Urothelium cell line (cell line): ENCODE data around the gene NFATC1.

Source experiments
- DNase-seq: peaks from one replicate; pipeline ENCODE4 v3.0.0; 2011; ENCODE audit warnings: low spot score, mixed read lengths
- FAIRE-seq: peaks from 2 replicates; lab custom pipeline; 2011; peaks lifted over from hg19 to GRCh38; lab: Jason Lieb, UNC

NFATC1 gene

GRCh38 chr18:79453816-79454735, 58.3 kb downstream of the NFATC1 start:
- FAIRE-seq (no peak), DNase-seq (no peak)

GRCh38 chr18:79455261-79455660, 59.5 kb downstream of the NFATC1 start:
- DNase-seq: no peak
- no peak for FAIRE-seq

- FAIRE-seq: no peak
- DNase-seq: no peak
Measured at GRCh38 chr18:79456105-79456980, 60.6 kb downstream of the NFATC1 start.

GRCh38 chr18:79457239-79457638, 61.5 kb downstream of the NFATC1 start:
- FAIRE-seq (no peak), DNase-seq (no peak)

GRCh38 chr18:79457652-79458051, 61.9 kb downstream of the NFATC1 start:
- FAIRE-seq (no peak), DNase-seq (no peak)

- FAIRE-seq (no peak), DNase-seq (peak; percentile 95)
Measured at GRCh38 chr18:79458131-79458838, 62.6 kb downstream of the NFATC1 start.

GRCh38 chr18:79458917-79459803, 63.4 kb downstream of the NFATC1 start:
- FAIRE-seq (no peak), DNase-seq (no peak)

- DNase-seq (no peak), FAIRE-seq (no peak)
Measured at GRCh38 chr18:79459946-79460480, 64.3 kb downstream of the NFATC1 start.

GRCh38 chr18:79460481-79461300, 65.0 kb downstream of the NFATC1 start:
- no peak for FAIRE-seq
- no peak for DNase-seq

- FAIRE-seq (no peak), DNase-seq (no peak)
Measured at GRCh38 chr18:79461627-79462026, 65.9 kb downstream of the NFATC1 start.

GRCh38 chr18:79463424-79463960, 67.8 kb downstream of the NFATC1 start:
- peak; percentile 44 for FAIRE-seq
- no peak for DNase-seq

- no peak for DNase-seq
- no peak for FAIRE-seq
Measured at GRCh38 chr18:79465392-79465991, 69.8 kb downstream of the NFATC1 start.

GRCh38 chr18:79466591-79466990, 70.9 kb downstream of the NFATC1 start:
- FAIRE-seq (no peak), DNase-seq (no peak)

GRCh38 chr18:79467126-79467525, 71.4 kb downstream of the NFATC1 start:
- peak; percentile 17 for FAIRE-seq
- DNase-seq: no peak

GRCh38 chr18:79468119-79468789, 72.5 kb downstream of the NFATC1 start:
- no peak for DNase-seq
- no peak for FAIRE-seq

- FAIRE-seq: no peak
- no peak for DNase-seq
Measured at GRCh38 chr18:79469309-79469708, 73.6 kb downstream of the NFATC1 start.

GRCh38 chr18:79469751-79470505, 74.2 kb downstream of the NFATC1 start:
- no peak for DNase-seq
- FAIRE-seq: no peak
